ENCODE measurements around the gene DEPDC5.

DEPDC5 gene

GRCh38 chr22:31867386-31868153, 113.8 kb downstream of the DEPDC5 start:
- ATAC-seq (ENCODE audit: insufficient read depth, low read depth) (no peak), DNase-seq (no peak)
- Histone ChIP-seq H3K9ac (ENCODE audit: low read depth, low read length) (no peak overlapping the region), H3K4me1 (ENCODE audit: insufficient read depth, low read length) (no peaks in the 10 kb centered on the region), H2AFZ (ENCODE audit: low read depth, low read length) (no peak overlapping the region), H3K79me2 (ENCODE audit: insufficient read depth, low read length) (no peaks in the 10 kb centered on the region), H3K4me3 (ENCODE audit: low read depth in 1 of 2, low read length in 2 of 2) (no peak overlapping the region), H4K20me1 (ENCODE audit: insufficient read depth, low read length) (no peaks in the 10 kb centered on the region), H3K9me3 (ENCODE audit: insufficient read depth, low read length, severe bottlenecking) (no peaks in the 10 kb centered on the region), H3K27me3 (ENCODE audit: insufficient read depth, low read length, poor library complexity) (no peaks in the 10 kb centered on the region), H3K4me2 (ENCODE audit: insufficient read depth, low read length) (no peak overlapping the region), H3K36me3 (ENCODE audit: insufficient read depth, low read length) (peaks cover 42% of the 10 kb centered on the region), H3K27ac (ENCODE audit: low read length) (no peak overlapping the region)
- no peak for TF ChIP-seq CTCF (IDR thresholded peaks at IDR 0.05; ENCODE audit: borderline replicate concordance, extremely low read depth, low read length, poor library complexity, severe bottlenecking)
- TF ChIP-seq EZH2 (IDR thresholded peaks at IDR 0.05; ENCODE audit: borderline replicate concordance, low read depth, low read length, severe bottlenecking): no peak

GRCh38 chr22:31869739-31870138, 115.9 kb downstream of the DEPDC5 start:
- H3K27ac ChIP-seq (ENCODE audit: low read length): no peak overlapping the region
- no peaks in the 10 kb centered on the region for H3K9me3 ChIP-seq (ENCODE audit: insufficient read depth, low read length, severe bottlenecking)
- H3K9ac ChIP-seq (ENCODE audit: low read depth, low read length): no peak overlapping the region

GRCh38 chr22:31870890-31871289, 117.1 kb downstream of the DEPDC5 start:
- TF ChIP-seq CTCF (IDR thresholded peaks at IDR 0.05; ENCODE audit: borderline replicate concordance, extremely low read depth, low read length, poor library complexity, severe bottlenecking) (no peak), EZH2 (IDR thresholded peaks at IDR 0.05; ENCODE audit: borderline replicate concordance, low read depth, low read length, severe bottlenecking) (no peak)
- H3K9me3 ChIP-seq (ENCODE audit: insufficient read depth, low read length, severe bottlenecking): no peaks in the 10 kb centered on the region
- H3K27me3 ChIP-seq (ENCODE audit: insufficient read depth, low read length, poor library complexity): no peaks in the 10 kb centered on the region
- H3K4me2 ChIP-seq (ENCODE audit: insufficient read depth, low read length): no peak overlapping the region
- H3K79me2 ChIP-seq (ENCODE audit: insufficient read depth, low read length): no peaks in the 10 kb centered on the region
- no peak for ATAC-seq (ENCODE audit: insufficient read depth, low read depth)
- no peaks in the 10 kb centered on the region for H3K4me1 ChIP-seq (ENCODE audit: insufficient read depth, low read length)
- no peak for DNase-seq
- H3K4me3 ChIP-seq (ENCODE audit: low read depth in 1 of 2, low read length in 2 of 2): no peak overlapping the region
- H3K27ac ChIP-seq (ENCODE audit: low read length): no peak overlapping the region
- no peaks in the 10 kb centered on the region for H4K20me1 ChIP-seq (ENCODE audit: insufficient read depth, low read length)
- H2AFZ ChIP-seq (ENCODE audit: low read depth, low read length): no peak overlapping the region
- H3K9ac ChIP-seq (ENCODE audit: low read depth, low read length): no peak overlapping the region
- H3K36me3 ChIP-seq (ENCODE audit: insufficient read depth, low read length): peaks cover 62% of the 10 kb centered on the region

More at GRCh38 chr22:31869739-31870138, 115.9 kb downstream of the DEPDC5 start:
- Histone ChIP-seq H3K27me3 (ENCODE audit: insufficient read depth, low read length, poor library complexity) (no peaks in the 10 kb centered on the region), H3K4me2 (ENCODE audit: insufficient read depth, low read length) (no peak overlapping the region), H3K79me2 (ENCODE audit: insufficient read depth, low read length) (no peaks in the 10 kb centered on the region), H3K4me3 (ENCODE audit: low read depth in 1 of 2, low read length in 2 of 2) (no peak overlapping the region), H3K36me3 (ENCODE audit: insufficient read depth, low read length) (peaks cover 62% of the 10 kb centered on the region), H2AFZ (ENCODE audit: low read depth, low read length) (no peak overlapping the region), H3K4me1 (ENCODE audit: insufficient read depth, low read length) (no peaks in the 10 kb centered on the region), H4K20me1 (ENCODE audit: insufficient read depth, low read length) (no peaks in the 10 kb centered on the region)
- TF ChIP-seq EZH2 (IDR thresholded peaks at IDR 0.05; ENCODE audit: borderline replicate concordance, low read depth, low read length, severe bottlenecking) (no peak), CTCF (IDR thresholded peaks at IDR 0.05; ENCODE audit: borderline replicate concordance, extremely low read depth, low read length, poor library complexity, severe bottlenecking) (no peak)
- ATAC-seq (ENCODE audit: insufficient read depth, low read depth) (no peak), DNase-seq (no peak)

Data from DND-41 (cell line).